ENCODE data around the gene CASQ2. TPM values are rescaled to one million over a fixed set of nuclear protein-coding genes. Genes with fewer than 3 reads are reported as not detected.

The CASQ2 gene
- total and polyA plus RNA-seq, 9 of the 15 experiments (the other 6 are each of a cell fraction or from before 2014, with no cell fraction given) = not detected

DNA sequence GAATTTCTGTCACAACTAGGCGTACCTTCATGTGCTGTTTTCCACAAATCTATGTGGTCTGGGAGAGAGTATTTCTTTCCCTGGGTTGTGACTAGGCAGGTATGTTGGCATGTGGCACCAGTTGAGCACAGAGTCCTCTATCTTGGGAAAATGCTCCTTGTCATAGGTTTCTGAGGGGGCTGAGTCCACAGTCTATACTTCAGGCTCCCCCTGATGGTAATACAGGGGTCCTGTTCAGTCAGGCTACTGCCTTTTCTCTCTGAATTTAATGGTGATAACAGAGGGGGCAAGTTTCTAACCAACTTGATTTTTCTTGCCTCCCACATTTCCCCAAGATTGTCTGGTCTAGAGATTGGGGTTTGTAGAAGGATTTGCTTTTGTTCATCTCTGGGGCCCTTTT, 90.9 kb downstream of the CASQ2 start:
- peaks cover 5% of the 10 kb centered on the region; the same call in 1 of the 2 replicates for H4K20me1 ChIP-seq (replicated peaks; ENCODE audit: control insufficient read depth, insufficient read depth, low read length)
- no peaks in the 10 kb centered on the region for H3K79me2 ChIP-seq (ENCODE audit: control insufficient read depth, insufficient read depth, low read length)
- H3K4me1 ChIP-seq (replicated peaks in 1 of 2; ENCODE audit: control insufficient read depth in 2 of 2, insufficient read depth in 2 of 2, low read length in 2 of 2) = peaks cover 0 to 3% of the 10 kb centered on the region in 2 experiments; a peak in 1 of 5 replicates
- peaks cover 30% of the 10 kb centered on the region; the same call in 2 of the 3 replicates for H3K36me3 ChIP-seq (ENCODE audit: control insufficient read depth, insufficient read depth, low read length)
- no peaks in the 10 kb centered on the region for H3K9me3 ChIP-seq (replicated peaks; ENCODE audit: control insufficient read depth, insufficient read depth, low read depth, low read length)
- in situ Hi-C loops (cut with MboI) (no loop called here), intact Hi-C loops (cut with micrococcal nuclease) (loop anchor here (1.0 to 5.0 kb wide), 2 partner anchors 35 to 68 kb away; partner anchors contain the start of gene VANGL1)
- no TSS peak for BruUV-seq (replicated peaks)
- whole genome bisulfite sequencing (ENCODE audit: insufficient coverage, low coverage, missing lambda C conversion rate) = 67% methylated on average over 1 of the region's 1 CpG
- DNase-seq (ENCODE audit: extremely low read depth in 1 of 4, low spot score in 3 of 4) (peak in 3 of 4 experiments; percentile 30 to 50 (median 34)), ATAC-seq (peak; percentile 83), FAIRE-seq (no peak)
- H3K9me1 ChIP-seq (ENCODE audit: control insufficient read depth, insufficient read depth, low read length) = peaks cover 5% of the 10 kb centered on the region
- H3K27ac ChIP-seq (ENCODE audit: extremely low read depth, low read depth, low read length) = no peak overlapping the region
- ChIA-PET CTCF (ENCODE audit: low intra/inter-chr PET ratio) (interaction anchor here (1.0 to 2.4 kb wide), 2 partner anchors 69 to 538 kb away, joined by 3 to 9 read pairs; no protein-coding TSS in a partner anchor), POLR2A (no interaction called here)
- no peak overlapping the region for H3K4me2 ChIP-seq (ENCODE audit: insufficient read depth, low read length)
- no peak overlapping the region for H3K4me3 ChIP-seq
- no peak overlapping the region for H2AFZ ChIP-seq (ENCODE audit: low read depth, low read length)
- no peak overlapping the region for H3K9ac ChIP-seq (ENCODE audit: insufficient read depth in 1 of 2, low read depth in 2 of 2, low read length in 2 of 2)
- H3K27me3 ChIP-seq (ENCODE audit: control insufficient read depth in 2 of 2, insufficient read depth in 2 of 2, low read length in 2 of 2) = no peaks in the 10 kb centered on the region
- TF ChIP-seq GTF2F1 (IDR thresholded peaks at IDR 0.05; ENCODE audit: low read depth, low read length) = no peak
- no peak for TF ChIP-seq TAL1 (IDR thresholded peaks at IDR 0.05)
- no peak for TF ChIP-seq RBM34 (IDR thresholded peaks at IDR 0.05; ENCODE audit: borderline replicate concordance, insufficient read depth, low read length)
- no peak for TF ChIP-seq POLR3G (IDR thresholded peaks at IDR 0.05; ENCODE audit: extremely low read depth, insufficient read length, insufficient replicate concordance)
- TF ChIP-seq ZNF232 (CRISPR knock-in tag; IDR thresholded peaks at IDR 0.05) = no peak
- TF ChIP-seq RAD21 (CRISPR knock-in tag; conservative IDR thresholded peaks at IDR 0.05 in 1 of 2, IDR thresholded peaks at IDR 0.05 in 1 of 2) = peak; percentile 51 to 74
- no peak for TF ChIP-seq FOS (IDR thresholded peaks at IDR 0.05; ENCODE audit: extremely low read depth, insufficient read length)
- no peak for TF ChIP-seq ZSCAN32 (CRISPR knock-in tag; IDR thresholded peaks at IDR 0.05)
- no peak for TF ChIP-seq RERE (CRISPR knock-in tag; IDR thresholded peaks at IDR 0.05; ENCODE audit: borderline replicate concordance)
- no peak for TF ChIP-seq ZNF124 (CRISPR knock-in tag; IDR thresholded peaks at IDR 0.05)
- TF ChIP-seq ZNF395 (CRISPR knock-in tag; IDR thresholded peaks at IDR 0.05) = no peak
- no peak for TF ChIP-seq EP300 (IDR thresholded peaks at IDR 0.05; ENCODE audit: low read length)
- TF ChIP-seq ZNF75A (CRISPR knock-in tag; IDR thresholded peaks at IDR 0.05) = no peak

Data from K562 (cell line).